ENCODE data around the gene MAML1.
"Not testable (repeated sequence)": the region's sequence is repeated elsewhere in the genome, so short reads cannot be mapped to it uniquely, and the experiment has no call there.

MAML1 gene

DNA sequence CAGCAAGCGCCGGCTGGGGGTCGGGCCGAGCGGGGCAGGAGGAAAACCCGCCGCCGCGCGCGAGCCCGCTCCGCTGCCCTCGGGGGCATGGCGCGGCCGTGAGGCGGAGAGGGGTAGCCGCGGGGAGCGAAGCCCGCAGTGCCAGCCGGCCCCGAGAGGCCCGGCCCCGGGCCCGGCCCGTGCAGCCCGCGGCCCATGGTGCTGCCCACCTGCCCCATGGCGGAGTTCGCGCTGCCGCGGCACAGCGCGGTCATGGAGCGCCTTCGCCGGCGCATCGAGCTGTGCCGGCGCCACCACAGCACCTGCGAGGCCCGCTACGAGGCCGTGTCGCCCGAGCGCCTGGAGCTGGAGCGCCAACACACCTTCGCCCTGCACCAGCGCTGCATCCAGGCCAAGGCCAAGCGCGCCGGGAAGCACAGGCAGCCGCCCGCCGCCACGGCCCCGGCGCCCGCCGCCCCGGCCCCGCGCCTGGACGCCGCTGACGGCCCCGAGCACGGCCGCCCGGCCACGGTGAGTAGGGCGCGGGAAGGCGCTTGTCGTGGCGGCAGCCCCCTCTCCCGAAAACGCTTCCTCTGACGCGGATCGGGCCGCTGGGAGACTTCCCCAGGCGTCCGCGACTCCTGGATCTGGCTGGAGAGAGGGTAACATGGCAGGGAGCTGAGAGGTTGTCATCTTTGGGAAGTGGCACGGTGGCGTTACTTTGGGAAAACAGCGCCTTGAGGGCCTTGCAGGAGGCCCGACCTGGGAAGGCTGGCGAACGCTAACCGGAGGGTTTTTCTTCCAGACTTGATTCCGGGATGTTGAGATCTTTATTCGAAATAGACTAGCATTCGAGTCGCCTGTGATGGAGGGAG is 523 bp downstream of the MAML1 start:
- DNase-seq = peak; percentile 56

DNA sequence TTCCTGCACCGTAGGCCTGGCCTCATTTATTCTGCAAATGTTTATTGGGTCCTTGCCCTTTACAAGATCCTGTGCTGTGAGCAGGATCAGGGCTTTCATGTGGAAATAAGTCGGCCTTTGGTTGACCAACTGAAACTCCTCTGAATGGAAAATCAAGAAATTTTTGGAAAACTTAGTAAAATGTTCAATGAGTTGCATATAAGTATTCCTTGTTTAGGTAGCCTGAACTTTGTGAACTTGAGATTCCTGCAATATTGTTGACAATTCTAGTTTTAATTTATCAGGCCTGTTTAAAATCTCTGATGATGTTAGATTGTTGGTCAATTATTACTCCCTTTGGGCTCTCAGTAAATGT is 1.1 kb downstream of the MAML1 start:
- no peak for DNase-seq

DNA sequence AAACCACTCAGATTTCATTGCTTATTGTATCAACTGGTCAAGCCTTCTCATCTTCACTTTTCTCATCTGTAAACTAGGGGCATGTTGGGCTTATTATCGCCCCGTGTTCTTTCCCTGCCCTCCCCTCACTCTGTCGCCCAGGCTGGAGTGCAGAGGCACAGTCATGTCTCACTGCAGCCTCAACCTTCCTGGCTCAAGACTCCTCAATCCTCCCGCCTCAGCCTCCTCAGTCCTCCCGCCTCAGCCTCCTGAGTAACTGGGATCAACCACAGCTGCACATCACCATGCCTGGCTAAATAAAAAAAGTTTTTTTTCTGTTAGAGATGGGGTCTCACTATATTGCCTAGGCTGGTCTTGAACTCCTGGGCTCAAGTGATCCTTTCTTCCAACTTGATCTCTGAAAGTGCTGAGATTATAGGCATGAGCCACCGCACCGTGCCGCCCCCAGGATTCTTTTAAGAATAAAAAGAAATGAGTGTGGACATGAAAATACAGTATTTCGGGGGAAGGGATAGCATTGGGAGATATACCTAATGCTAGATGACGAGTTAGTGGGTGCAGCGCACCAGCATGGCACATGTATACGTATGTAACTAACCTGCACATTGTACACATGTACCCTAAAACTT is 2.0 kb downstream of the MAML1 start:
- no peak for DNase-seq

DNA sequence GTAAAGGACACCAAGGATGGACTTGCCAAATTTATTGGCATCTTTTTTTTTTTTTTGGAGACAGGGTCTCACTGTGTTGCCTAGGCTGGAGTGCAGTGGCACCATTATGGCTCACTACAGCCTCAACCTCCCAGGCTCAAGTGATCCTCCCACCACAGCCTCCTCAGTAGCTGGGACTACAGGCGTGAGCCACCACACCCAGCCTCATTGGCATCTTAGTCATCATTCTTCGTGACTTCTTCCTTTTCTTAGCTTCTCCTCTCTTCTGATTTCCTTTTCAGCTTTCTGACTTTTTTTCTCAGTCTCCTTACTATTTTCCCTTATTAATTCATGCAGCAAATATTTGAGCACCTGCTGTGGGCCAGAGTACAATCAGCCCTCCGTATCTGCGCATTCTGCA is 6.1 kb downstream of the MAML1 start:
- DNase-seq = no peak

DNA sequence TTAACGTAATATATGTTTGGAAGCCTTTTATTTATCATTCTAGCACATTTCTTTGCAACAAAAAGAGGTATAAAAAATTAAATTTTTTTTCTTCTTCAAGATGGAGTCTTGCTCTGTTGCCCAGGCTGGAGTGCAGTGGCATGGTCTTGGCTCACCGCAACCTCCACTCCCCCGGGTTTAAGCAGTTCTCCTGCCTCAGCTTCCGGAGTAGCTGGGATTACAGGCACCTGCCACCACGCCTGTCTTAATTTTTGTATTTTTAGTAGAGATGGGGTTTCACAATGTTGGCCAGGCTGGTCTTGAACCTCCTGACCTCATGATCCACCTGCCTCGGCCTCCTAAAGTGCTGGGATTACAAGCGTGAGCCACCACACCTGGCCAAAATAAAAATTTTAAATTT is 11.5 kb downstream of the MAML1 start:
- DNase-seq = not testable (repeated sequence)

DNA sequence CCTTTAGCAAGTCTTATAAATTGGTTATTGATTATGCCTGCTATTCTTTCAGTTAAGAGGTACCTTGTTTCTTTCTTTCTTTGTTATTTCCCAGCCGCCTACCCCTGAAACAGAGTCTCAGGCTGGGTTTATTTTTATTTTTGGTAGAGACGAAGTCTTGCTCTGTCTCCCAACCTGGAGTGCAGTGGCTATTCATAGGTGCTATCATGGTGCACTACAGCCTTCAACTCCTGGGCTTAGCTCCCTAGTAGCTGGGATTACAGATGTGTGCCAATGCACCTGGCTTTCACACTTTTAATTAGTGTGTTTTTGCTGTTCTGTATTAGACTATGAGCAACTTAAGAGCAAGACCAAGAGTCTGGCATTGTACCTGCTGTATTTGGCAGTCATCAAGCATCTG is 14.2 kb downstream of the MAML1 start:
- DNase-seq = no peak

DNA sequence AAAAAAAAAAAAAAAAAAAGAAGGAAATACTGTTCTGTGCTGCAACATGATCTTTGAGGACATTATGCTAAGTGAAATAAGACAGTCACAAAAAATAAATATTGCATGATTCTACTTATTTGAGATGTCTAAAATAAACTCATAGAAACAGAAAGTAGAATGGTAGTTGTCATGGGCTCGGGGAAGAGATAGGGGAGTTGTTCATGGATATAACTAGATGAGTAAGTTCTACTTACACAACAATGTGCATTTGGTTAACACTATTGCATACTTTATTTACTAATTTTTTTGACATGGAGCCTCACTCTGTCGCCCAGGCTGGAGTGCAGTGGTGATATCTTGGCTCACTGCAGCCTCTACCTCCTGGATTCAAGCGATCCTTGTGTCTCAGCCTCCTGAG is 15.2 kb downstream of the MAML1 start:
- no peak for DNase-seq

DNA sequence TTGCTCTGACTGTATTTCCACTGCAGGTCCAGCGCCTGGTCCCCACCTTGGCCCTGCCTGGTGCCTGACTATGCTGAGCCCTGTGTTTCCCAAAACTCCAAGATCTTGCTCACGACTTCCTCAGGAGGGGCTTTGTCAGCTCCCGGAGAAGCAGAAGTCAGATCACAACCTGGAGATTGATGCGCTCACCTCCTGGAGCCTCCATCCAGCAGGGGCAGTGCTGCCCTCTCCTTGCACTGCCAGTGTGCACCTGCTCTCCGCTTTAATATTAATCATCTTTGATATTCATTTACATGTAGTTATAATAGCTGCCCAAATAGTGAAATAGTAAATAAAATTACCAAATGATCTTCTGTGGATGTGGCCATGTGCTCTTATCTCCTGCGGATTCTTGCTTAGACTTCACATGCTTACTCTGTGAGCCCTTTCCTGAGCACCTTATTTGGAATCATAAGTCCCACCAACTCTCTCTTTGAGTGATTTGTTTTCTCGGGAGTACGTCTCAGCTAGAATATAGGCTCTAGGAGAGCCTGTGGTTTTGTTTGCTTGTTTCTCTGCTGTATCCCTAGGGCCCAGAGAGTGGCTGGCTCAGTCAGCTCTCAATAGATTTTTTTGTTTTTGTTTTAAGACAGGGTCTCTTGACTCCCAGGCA is 17.4 kb downstream of the MAML1 start:
- no peak for DNase-seq

DNA sequence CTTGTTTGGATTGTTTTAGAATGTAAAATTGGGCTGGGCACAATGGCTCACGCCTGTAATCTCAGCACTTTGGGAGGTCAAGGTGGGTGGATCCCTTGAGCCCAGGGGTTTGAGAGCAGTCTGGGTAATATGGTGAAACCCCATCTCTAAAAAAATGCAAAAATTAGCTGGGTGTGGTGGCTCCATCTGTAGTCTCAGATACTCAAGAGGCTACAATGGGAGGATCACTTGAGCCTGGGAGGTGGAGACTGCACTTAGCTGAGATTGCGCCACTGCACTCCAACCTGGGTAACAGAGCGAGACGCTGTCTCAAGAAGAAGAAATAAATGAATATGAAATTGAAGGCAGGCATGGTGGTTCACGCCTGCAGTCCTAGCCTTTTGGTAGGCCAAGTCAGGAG is 21.3 kb downstream of the MAML1 start:
- no peak for DNase-seq

DNA sequence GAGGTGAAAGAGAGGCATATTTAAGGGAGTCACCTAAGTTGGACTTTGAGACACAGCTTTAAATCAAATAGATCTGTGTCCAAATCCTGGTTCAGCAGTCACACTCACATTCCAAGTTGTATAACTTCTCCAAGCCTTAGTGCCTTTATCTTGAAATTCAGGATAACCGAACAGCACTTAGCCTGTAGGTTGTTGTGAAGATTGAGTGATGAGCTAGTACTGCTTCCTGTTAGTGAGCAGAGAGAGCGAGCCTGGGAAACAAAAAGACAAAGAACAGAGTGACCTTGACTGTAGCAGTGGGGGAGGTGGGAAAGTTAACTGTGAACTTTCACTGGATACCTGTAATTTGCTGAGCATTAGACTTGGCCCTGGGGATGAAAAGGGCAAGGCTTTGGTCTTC is 22.4 kb downstream of the MAML1 start:
- DNase-seq = no peak

DNA sequence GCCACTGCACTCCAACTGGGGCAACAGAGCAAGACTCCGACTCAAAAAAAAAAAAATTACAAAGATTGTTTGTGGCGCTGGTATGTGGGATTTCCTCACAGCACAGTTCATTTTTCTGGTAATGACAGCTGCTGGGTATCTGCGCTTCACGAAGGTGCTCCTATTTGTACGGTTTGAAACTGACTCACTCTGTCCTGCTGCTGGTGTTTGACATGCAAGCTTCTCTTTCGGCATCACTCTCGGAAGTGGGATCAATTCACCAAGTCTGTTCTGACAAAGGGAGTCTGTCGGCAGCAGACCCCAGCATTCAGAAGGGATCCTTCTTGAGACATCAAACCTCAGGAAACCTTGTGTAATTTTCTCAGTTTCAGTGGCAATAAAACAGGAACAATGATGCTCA is 26.3 kb downstream of the MAML1 start:
- DNase-seq = no peak

DNA sequence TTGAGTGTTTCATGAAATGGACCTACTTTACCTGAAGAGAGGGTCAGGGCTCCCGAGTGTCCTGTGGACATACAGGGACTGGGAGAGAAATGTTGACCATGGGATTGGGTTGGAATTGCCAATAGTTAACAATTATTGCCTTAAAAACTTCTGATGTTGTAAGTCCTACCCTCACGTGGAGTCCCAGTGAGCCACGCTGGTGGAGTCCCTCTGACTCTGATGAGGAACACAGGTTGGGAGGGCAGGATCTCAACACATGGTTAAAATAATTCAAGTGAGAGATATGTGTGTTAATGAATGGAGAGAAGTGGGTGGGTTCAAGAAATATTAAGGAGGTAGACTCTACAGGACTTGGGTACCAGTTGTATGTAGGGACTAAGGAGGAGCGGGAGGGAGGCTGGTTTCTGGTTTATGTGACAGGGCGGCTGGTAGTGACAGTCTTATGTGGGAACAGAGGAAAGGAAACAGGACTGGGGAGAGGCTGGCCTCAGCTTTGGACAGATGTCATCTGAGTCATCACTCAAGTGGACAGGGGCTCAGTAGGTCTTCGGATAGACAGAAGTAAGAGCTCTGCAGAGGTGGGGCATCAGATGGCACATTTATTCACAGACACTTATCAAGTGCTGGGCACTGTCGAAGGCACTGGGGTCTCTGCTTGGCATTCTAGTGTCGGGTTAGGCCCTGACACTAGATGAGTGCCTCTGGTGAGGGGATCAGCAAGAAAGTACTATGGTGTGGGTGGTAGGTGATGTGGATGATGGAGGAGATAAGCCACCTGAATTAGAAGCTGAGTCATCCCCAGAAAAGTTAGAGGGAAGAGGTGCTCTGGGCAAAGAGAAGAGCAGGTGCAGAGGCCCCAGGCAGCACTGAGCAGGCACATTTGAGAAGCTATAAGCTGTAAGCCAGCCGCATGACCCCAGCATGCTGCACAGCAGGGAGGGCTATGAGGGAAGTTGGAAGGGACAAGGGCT is 27.2 kb downstream of the MAML1 start:
- no peak for DNase-seq

DNA sequence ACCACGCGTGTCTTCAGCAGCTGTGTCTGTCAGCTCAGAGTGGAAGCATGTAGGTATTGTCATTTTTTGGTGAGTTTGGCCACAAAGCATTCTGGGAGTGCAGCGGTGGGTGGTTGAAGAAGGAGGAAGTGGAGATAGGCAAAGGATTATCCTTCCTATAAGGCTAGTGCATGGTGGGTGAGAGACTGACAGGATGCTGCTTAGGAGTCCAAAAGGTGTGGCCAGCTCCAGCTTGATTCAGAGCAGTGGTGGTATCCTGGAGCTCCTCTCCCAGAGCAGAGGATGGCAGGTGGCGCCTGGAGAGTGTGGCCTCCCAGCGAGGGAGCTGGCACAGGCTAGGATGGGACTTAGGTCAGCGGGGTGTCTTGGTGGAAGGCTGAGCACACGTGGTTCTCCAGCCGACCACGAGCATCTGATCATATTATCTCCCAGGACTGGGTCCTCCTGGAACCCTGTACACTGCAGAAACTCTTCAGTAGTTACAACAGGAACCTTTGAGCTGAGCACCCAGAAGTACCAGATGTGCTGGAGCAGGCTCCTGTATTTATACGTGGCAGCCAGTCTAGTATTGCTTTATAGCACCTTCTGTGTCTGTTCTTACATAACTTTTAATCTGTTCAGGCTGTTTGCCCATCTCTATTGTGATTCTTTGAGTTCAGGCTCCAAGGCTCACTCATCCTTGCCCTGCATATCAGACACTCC is 29.6 kb downstream of the MAML1 start:
- no peak for DNase-seq

DNA sequence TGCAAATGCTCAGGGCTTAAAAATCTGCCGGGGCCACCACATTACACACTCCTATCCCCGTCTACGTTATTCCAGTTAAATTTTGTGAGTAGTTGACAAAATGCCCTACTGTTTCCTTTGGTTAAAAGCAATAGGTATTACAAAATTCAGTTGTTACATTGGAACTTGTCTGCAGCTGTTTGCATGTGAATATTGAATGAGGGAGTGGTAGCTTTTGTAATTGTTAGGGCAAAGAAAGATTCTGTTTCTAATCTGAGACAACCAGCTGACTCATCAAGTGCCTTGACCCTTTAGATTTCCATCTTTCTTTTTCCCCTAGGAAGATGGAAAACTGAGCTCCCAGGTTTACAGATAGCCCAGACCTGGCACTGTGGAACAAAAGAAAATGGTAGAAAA is 30.2 kb downstream of the MAML1 start:
- no peak for DNase-seq

DNA sequence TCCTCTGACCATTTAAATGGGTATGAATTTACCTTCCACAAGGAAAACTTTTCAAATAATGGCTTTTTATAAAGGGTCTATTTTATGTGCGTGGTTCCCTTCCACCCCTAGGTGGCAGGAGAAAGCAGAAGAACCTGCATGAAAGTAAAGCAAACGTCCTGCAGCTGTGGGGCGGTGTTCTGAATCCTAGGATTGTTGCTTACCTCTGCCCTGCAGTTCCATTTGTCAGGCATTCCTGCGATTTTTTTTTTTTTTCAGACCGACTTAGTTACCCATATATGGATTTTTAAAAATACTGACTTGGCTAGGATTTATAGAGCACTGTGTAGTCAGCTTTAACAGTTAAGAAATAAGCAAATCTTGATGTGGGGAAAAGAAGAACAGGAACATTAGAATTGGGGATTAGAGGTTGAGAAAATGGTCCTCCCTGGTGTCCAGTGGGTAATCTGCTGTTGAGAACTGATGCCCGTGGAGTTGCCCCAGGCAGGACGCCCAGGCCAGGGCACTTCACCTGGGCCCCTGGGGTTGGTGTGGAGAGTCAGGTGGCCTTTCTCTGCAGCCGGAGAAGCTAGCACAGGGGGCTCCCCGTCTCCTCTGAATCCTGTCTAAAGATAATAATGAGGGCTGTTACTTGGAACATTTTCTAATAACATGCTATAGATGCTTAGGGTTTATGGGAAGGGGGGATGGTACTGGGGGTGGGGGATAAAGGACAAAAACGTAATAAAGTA is 30.8 kb downstream of the MAML1 start:
- DNase-seq = peak; percentile 69

DNA sequence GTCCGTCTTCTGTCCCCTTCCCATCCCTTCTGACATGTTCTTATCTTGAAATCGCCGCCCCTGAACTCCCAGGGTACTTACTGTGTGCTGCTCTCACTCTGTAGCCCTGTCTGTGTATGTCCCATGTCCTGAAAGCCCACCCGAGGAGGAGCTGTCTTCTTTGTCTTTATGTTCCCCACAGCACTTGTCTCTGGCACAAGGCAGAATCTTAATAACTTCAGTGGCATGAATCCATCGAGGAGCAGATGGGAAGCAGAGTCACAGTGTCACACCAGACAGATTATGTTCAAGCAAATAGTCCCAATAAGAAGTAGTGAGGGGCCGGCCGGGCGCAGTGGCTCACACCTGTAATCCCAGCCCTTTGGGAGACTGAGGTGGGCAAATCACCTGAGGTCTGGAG is 31.4 kb downstream of the MAML1 start:
- DNase-seq = peak; percentile 13

DNA sequence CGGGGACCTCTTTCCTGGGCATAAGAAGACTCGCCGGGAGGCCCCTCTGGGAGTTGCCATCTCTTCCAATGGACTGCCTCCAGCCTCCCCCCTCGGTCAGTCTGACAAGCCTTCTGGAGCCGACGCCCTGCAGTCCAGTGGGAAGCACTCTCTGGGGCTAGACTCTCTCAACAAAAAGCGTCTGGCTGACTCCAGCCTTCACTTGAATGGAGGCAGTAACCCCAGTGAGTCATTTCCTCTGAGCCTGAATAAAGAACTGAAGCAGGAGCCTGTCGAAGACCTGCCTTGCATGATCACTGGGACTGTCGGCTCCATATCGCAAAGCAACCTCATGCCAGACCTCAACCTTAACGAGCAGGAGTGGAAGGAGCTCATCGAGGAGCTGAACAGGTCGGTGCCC is 32.8 kb downstream of the MAML1 start:
- no peak for DNase-seq

DNA sequence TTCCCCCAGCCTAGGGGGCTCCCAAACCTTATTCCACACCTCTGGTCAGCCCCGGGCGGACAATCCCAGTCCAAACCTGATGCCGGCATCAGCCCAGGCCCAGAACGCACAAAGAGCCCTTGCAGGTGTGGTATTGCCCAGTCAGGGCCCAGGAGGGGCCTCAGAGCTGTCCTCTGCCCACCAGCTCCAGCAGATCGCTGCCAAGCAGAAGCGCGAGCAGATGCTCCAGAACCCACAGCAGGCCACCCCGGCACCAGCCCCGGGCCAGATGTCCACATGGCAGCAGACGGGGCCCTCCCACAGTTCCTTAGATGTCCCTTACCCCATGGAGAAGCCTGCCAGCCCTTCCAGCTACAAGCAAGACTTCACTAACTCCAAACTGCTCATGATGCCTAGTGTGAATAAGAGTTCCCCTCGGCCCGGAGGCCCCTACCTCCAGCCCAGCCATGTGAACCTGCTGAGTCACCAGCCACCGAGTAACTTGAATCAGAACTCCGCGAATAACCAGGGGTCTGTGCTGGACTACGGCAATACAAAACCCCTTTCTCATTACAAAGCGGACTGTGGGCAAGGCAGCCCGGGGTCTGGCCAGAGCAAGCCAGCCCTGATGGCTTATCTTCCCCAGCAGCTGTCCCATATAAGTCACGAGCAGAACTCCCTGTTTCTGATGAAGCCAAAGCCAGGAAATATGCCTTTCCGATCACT is 33.6 kb downstream of the MAML1 start:
- DNase-seq = no peak

DNA sequence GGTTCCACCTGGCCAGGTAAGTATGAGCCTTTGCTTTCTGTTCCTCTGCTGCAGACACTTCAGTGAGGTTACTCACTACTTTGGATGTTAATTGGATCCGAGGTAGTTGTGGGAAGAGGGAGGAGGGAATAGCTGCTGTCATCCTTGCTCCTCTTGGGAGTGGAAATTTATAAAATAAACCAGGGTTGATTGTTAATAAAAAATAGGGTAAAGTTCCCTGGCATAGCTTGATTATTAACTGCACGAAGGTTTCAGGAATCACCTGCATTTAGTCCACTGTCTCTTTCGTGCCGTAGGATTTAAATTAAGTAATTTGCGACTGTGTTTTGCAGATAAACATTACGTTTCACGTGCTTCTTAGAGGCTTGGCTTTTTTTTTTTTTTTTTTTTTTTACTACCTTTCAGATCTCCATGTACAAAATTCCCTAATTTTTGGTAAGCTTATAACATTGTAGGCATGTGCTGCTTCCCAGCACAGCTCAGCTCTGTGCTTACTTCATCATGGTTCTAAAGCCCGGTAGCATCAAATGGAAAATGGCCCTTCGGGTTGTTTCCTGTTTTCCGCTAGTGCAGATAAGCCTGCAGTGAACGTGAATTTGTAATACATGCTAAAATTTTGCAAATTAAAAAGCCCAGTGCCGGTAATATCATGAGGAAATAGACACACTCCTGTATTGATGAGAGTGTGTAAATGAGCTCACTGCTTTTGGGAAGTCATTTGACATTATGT is 34.3 kb downstream of the MAML1 start:
- DNase-seq = no peak

DNA sequence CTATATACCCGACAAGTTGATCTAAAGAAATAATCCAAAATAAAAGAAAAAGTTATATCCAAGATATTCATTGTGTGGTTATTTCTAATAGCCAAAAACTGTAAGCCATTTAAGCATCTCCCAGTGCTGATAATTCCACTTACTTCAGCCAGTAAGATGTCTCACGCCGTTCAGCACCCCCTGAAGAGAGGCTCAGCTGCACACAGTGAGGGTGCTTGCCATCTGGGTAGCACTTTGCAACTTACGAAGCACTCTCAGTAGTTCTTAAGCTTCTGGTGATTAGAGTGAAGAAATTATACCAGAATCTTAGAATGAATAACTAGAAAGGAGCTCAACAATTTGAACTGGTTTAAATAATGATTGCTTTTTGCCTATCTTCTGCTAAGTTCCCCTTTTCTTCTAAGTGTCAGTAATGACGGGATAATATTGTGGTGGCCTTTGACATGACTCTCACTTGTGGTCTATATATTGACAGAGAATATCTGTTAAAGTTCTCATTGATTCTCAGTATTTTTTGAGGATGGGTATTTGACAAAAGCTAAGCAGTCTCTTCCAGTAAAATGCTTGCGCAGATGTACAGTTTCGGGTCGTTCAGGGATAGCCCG is 35.0 kb downstream of the MAML1 start:
- no peak for DNase-seq

All from left hindlimb (tissue), 1 donor.